NCI-H128 (cell line): Measurements from ENCODE around the gene LMX1A.
A peak's percentile ranks its signal among the peaks of the same experiment; 100 is the strongest.

Experiments used
- DNase-seq: peaks from one replicate; lab custom pipeline; 2025; ENCODE audit not compliant: unreplicated experiment; lab: John Stamatoyannopoulos, UW

LMX1A gene

DNA sequence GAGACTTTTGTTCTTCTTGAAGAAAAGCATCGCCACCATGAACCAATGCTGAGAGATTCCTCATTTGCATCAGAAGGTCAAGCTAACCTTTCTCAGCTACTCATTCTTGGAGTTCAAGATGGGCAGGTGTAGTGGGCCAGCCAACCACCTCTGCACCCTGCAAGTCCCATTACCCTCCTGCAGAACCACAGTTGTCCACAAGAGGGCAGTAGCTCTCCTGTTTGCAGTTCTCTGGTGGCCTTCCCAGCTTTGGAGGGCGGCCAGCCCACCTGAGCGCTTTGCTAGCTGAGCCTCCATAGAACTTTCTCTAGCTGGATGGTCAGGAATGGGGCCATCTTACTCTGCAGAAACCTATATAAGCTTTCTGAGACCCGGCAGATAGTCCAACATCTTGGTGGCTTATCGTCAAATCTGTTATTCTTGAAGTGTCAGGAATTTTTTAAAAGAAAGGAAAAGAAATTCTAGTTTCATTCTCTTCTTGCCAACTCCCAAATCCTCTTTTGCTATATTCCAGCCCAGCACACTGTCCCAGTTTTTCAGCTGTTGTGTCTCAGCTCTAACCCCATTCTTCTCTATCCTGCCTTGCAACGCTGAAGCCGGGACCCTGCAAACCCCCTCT, 11.0 kb upstream of the LMX1A start:
- DNase-seq = peak; percentile 54

GRCh38 chr1:165365341-165365740, 8.8 kb upstream of the LMX1A start:
- no peak for DNase-seq

DNA sequence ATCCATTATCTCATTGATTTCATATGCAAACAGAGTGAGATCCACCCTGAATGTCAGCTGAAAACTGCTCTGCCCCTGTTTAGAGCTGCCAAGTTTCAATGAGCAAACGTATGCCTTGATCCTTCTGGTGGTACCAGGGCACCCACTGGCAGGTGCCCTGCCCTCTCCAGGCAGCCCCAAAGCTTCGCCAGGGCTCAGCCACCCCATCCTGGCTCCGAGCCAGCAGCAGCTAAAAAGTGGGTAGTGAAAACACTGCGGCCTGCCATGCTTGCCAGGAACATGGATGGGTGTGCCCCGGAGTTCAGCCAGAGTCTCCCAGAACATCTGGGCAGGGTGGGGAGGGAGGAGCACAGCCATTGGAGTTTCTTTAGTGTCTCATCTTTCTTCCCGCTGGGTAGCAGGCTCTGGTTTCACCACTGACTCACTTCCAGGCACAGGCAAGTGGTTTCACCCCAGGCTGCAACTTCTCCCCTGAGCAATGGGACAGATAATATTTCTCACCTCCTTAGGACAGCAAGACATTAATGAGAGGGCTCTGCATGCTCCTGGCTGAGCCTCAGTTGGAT, 8.1 kb upstream of the LMX1A start:
- DNase-seq = no peak

DNA sequence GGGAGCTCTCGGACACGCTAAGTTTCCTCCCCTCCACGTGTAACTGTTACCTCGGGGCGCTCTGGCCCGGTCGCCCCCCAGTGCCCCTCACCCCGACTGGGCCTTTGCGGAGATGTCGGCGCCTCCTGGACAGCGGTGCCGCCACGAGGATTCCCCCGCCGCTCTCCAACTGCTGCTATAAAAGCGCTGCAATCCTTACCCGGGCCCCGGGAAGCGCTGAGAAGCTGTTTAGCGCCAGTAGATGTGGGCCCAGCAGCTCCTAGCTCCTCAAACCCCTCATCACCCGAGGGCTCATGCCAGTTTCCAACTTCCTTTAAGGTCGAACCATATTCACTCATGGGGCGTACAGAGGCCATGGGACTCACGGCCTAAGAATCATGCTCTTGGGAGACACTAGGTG, 361 bp upstream of the LMX1A start:
- DNase-seq = no peak

GRCh38 chr1:165355139-165355976, 1.2 kb downstream of the LMX1A start:
- no peak for DNase-seq

DNA sequence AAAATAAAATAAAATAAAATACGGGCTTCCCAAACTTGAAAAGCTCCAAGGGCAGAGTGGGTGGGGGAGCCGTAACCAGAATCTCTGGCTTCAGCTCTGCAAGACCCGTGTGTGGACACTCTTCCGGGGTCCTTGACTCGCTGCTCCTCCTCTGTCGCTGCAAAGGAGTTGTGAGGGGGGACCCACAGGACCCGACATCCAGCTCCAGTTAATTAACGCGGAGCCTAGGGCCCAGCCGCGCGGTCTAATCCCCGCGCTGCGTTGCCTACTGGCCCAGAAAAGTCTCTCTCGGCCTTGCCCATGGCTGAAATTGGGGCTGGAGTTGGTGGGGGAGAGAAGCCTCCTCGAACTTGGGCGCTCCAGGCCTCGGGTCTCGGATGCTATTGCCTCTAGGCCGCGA, 1.8 kb downstream of the LMX1A start:
- DNase-seq = no peak

DNA sequence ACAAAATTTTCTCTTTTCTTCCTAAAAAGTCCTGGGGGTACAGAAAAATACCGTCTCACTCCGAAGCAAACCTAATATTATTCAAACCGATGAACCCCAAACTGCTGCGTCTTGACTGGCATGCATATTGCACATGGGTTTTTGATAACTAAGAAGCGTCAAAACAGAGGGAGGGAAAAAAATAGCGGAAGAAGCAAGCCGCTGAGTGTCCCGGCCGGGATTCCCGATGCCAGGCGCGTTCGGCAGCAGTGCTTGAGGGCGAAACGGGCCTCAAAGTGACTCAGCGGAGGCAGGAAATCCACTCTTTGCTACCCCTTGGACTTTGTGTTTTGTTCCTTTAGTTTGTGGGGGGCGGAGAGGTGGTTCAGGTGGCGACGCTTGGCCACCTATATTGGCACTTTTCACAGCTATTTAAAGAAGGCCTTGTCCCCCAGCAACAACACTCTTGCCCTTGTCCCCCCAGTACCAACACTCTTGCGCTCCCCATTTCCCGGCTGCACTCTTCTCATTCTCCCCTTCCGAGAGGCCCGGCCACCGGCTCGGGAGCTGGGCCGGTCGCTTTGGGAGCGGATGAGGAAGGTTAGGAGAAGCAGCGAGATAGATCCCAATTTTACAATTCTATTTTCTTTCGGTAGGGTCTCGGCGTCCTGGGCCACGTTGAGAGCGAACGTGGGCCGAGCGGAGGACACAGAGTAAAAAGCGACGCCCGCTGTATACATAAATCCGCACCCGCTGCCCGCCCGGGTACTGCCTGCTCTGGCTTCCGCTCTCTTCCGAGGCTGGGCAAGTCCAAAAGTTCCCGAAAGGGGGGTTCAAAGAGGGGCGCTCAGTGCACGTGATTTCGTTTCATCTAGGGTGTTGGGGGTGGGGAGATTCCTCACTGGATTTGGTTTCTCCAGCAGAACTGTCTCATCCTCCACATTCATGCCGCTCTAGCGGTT, 2.5 kb downstream of the LMX1A start:
- no peak for DNase-seq

DNA sequence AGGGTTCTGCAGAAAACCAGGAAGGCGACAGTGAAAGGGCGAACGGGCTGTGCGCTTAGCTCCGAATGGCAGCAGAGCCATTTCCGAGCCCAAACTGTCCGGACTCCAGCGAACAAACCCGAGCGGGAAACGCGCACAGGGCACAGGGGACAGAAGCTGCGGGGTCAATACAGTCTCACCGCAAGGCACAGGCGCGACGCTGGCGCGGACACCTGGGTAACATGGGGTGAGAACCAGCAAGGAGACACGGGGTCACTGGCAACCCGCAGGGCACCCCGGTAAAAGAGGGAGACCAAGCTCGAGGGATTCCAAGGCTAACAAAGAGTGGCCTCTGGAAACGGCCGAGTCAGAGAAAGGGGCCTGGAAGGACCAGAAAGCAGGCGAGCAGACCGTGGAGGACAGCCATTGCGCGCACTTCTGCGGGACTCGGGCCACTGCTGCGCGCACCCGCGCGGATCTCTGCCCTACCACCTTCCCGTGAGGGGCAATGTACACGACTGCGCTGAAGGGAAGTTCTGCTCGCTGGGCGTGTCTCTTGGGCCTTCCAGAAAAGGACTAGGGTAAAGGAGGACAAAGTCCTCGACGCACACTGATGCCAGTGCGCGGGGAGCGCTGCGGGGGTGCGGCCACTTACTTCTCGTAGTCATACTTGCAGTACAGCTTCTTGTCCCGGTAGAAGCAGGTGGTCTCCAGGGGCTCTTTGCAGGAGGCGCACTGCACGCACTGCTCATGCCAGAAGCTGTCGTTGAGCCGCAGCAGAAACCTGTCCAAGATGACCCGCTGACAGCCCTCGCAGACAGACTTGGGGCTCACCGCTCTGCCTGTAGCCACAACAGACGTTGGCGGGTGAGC, 3.8 kb downstream of the LMX1A start:
- no peak for DNase-seq

- DNase-seq = no peak
Observed at GRCh38 chr1:165351863-165352441, 4.6 kb downstream of the LMX1A start.

- DNase-seq = no peak
Observed at GRCh38 chr1:165350840-165351239, 5.7 kb downstream of the LMX1A start.

GRCh38 chr1:165345502-165345901, 11.0 kb downstream of the LMX1A start:
- no peak for DNase-seq

DNA sequence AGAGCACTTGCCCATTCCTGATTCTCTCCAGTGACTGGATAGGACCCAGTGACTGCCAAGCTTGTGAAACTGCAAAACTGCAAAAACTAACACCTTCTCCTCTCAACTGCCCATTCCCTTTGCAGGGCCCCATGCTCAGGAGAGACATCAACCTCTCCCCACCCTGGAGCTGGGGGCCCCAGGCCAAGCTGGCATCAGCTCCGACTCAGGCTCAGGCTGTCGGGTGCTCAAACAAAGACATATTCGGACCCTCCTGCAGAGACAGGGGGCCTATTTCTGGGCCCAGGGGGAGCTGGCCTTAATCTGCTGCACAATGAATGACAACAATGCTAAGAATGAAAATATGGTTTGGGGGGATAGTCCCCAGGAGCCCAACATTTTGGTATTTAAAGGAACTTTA, 11.8 kb downstream of the LMX1A start:
- no peak for DNase-seq

DNA sequence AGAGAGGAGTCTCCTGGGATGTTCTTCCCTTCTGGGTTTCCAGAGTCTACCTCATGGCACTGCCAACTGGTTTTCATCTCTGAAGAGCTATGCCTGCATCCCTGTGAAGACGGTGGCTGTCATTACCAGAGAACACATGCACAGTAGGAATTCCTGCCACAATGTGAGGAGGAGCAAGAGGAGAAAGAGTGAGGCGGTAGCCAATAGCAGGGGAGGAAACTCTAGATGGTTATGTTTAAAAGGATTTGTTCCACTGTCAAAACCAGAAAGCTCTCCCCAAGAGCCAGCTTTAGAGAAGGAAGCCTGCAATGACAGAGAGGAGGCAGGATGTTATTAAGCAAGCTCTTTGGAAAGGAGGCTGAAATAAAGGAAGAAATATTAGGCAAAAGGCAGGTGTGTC, 12.3 kb downstream of the LMX1A start:
- no peak for DNase-seq

DNA sequence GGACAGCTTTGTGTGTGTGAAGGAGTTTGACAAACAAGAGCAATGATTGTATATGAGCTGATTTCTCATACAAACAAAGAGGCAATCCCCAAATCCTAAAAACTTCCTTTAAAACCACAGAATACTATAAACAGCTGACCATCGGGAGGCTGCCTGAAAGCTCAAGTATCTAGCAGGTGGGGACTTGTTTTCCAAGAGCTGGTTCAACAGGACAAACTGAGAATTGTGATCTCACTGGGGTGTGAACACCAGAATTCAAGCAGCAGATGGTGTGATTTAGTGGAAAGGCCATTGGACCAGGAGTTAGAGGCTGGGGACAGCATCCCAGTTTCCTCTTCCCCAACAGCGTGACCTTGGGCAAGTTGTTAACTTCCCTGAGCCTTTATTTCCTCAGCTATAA, 13.9 kb downstream of the LMX1A start:
- no peak for DNase-seq

DNA sequence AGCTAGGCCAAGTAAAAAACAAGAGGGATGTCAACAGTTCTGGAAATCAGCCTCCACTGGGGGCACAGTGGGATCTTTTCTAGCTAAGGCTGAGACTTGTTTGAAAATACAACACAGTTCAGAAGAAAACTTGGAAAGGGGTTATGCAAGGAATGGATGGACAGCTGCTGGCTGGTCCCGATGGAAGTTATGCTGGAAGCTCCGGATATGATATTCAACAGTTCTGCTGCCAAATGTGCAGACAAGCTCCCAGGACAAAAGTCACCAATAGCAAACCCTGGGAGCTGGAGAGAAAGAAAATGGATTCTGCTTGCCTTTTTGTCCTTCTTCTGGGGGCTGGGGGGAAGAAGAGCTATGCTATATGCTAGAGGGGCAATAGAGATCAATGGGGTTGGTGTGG, 14.3 kb downstream of the LMX1A start:
- DNase-seq = no peak

DNA sequence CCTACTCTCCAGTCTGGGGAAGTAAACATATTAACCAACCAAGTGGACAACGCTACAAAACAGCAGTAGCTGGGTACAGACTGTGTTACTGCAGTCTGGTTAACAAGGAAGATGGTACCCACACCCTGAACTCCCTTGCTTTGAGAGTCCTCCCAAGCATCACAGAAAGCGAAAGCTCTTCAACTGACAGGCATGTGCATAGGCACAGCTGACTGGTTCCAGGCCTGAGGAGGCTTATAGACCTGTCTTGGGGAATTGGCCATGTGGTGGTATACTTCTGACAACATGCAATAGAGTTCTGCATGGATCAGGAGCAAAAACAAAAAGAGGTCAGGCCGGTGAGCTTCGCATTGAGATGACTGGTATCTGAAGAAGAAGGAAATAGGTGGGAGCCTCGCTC, 17.4 kb downstream of the LMX1A start:
- DNase-seq = no peak

GRCh38 chr1:165330483-165330882, 26.0 kb downstream of the LMX1A start:
- DNase-seq = no peak

GRCh38 chr1:165329104-165329503, 27.4 kb downstream of the LMX1A start:
- no peak for DNase-seq

DNA sequence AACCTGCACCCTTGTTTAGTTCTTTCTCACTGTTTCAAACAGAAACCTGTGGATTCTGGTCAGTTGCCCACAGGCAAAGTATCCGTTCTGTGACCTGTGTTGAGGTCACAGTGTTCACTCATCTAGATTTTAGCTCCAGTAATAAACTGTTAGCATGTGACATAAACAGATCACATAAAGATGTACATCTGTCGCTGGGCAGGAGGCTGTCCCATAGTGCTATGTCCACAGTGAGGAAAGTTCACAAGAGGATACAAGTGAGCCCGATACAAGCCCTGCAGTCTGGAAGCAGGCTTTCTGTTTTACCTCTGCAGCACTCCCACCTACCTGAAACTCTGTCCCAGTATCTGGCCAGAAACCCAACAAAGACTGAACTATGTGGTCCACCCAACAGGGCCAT, 28.4 kb downstream of the LMX1A start:
- no peak for DNase-seq

- no peak for DNase-seq
Observed at GRCh38 chr1:165327538-165327937, 29.0 kb downstream of the LMX1A start.
